ENCODE data around the gene BTRC.

BTRC gene

DNA sequence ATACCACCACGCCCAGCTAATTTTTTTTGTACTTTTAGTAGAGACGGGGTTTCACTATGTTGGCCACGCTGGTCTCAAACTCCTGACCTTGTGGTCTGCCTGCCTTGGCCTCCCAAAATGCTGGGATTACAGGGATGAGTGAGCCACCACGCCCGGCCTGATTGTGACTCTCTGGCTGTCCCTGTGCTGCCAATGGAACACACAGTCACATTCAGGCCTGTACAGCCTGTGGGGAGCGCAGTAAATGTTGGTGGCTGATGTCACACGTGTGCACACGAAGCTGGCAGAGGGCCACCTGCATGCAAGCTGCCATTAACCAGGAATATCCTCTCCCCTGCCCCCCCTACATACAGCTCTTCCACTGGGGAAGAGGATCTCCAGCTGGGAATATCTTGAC, 212.0 kb downstream of the BTRC start:
- DNase-seq: no peak

DNA sequence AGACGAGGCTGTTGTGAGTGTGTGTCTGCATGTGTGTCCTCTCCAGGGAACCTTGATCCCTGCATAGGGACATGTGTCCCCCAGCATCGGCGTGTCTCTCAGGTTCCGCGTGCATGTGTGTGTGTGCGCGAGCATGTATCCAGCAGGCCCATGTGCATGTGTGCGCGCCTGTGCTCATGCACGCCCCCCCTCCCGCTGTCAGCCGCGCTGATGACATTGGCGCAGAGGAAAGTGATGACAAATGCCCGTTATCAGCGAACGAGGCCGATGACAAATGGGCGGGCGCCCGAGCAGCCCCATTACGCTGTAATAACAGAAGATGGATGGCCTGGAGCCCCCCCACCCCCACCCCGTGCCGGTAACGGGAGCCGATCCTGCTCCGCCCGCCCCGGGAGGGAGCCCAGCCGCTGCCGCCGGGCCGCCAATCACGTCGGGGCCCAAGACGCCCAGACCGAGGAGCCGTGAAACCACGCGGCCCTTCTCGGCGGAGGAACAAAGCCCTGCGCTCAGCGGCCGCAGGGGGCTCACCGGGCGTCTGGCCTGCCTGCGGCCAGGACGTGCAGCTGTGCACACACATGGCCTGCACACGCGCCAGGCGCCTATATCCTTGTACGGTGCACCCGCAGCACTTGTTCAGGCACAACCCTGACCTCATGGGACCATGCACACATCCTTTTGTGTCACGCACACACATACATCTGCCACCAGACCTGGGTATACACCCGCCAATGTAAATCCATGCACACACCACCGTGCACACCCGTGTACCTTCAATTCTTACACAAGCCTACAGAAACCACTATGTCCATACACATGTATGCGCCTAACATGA, 212.6 kb downstream of the BTRC start:
- DNase-seq: peak in 13 of 51 donors; percentile 13 to 40 (median 20)

DNA sequence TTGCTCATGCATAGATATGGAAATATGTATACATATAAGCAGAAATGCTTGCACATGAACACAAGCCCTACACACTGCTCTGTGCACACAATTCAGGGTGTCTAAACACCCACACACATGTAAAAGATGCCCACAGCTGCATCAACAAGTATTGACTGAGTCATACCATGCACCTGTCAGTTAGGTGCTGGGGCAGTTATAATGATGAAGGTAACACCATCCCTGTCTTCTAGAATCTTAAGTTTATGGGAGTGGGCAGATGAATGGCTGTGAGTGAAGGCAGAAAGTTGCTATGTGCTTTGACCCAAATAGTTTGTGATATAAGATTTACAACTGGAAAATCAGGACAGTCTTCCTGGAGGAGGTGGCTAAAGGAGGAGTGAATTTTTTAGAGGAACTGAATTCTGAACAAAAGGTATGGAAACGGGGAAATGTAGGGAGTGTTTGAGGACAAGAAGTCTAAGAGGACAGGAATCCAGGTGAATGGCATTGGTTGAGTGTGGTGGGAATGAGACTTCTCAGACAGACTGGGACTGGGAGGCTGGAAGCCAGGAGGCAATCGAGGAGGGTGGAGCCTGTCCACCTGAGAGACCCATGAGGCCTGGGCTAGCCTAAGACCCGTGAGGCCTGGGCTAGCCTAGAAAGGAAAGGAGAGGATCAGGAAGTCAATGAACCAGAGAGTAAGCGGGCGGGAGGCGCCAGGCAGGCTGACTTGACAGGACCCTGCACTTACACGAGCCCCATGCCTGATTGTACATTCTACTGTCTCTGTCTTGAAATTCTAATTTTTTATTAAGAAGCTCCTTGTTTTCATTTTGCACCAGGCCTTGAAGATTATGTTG, 213.4 kb downstream of the BTRC start:
- no peak for DNase-seq

DNA sequence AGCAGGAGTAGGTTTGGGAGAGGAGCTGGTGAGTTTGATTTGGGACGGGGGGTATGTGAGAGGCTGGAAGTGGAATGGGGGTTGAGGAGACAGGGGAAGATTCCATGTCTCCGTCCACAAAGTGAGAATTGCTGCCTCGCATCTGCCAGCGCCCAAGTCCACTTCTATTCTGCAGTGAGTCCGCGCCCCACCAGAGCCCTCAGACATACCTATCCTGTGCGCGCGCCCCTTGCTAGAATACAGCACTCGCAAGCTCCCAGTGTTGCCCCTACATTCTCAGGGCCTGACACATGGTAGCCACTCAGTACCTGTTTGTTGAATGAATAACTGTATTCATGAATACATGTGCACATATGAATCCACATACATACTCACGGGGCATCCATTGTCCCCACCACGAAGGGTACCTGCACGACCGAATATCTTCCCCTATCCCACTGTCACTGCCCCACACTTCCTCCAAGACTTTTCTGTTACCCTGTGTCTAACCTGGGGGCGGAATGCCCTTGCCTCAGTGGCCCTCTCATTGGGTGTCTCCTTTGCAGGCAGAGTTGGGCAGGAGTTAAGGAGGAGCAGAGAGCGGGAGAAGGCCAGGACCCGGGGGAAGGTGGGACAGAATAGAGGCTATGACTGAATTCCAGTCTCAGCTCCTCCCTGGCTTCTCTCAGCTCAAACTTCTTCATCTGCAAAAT, 214.2 kb downstream of the BTRC start:
- no peak for DNase-seq

DNA sequence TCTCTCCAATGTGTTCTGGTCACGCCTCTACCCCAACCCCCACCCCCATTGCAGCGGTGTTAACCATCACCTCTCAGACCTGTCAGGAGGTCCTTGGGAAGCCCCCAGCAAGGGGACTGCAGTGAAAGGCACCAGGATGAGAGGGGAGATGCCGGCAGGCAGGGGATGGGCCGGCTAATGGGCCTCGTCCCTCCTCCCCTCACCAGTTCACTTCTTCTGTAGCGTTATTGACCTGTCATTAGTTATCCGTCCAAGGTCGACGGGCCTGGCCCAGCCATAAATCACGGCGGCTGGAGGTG, 215.3 kb downstream of the BTRC start:
- no peak for DNase-seq

DNA sequence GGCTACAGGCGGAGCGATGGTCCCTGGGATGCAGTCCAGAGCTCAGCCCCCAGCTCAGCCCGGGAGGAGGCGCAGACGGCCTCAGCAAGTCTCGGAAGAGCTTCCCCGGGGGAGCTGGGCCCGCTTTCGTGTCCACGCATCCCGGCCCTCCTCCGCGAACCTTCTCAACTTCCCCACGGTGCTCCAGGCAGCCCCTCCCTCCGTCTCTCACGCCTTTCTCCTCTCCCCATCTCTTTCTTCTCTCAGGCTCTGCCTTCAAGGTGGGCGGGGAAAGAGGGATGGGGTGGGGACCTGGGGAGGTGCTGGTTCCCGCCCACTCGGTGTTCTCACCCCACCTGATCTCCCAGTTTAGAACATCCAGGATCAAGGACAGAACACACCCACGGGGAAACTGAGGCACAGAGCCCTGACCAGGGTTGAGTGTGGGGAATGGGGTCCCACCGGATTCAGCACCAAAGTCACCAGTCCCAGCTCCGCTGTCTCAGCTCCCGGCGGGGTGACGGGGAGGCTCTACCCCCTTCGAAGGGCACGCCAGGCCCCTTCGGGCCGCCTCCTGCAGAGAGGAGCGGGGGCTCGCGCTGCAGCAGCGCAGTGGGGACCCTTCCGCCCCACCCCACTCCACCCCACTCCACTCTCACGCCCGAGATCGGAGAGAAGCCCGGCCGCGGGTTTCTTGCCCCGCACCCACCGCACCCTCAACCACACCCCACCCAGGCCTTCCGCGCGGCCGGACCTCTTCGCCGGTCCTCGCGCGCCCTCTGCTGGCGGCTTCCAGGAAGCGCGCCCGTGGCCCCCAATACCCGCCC, 215.9 kb downstream of the BTRC start:
- DNase-seq: peak in 43 of 51 donors; percentile 10 to 86 (median 51)

DNA sequence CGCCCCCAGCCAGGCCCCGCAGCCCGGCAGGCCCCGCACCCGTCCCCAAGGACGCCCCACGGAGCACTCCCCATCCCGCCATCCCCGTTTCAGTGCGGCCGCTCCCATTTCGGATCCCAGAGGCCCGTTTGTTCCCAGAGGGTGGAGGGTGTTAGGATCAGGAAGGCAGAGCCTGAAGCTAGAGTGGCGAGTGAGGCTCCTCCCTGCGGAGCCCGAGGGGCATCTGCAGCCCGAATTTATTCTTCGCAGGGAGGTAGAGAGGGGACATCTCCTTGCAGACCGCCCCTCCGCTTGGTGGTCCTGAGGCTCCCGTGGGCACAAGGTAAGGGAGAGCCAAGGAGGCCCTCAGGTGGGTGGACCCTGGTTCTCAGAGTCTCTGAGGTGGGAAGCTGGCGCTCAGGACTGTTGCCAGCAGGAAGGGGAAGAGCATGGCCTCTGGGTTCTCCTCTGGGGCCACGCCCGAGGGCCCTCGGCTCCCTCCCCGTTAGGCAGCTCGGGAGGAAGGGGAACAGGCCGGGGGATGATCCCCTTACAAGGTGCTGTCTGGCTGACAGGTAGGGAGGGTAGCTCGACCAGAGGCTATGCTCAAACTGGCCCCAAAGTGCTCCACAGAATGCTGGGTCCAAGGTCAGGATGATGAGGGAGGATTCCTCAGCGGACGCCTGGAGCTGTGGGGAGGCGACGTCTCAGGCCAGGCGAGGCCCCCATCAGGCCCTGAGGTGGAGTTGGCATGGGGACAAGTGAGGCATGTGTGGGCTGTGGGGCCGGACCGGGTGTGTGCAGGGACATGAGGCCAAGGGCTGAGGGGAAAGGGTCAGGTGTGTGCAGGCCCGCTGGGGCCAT, 216.7 kb downstream of the BTRC start:
- peak in 10 of 51 donors; percentile 13 to 72 (median 26) for DNase-seq

DNA sequence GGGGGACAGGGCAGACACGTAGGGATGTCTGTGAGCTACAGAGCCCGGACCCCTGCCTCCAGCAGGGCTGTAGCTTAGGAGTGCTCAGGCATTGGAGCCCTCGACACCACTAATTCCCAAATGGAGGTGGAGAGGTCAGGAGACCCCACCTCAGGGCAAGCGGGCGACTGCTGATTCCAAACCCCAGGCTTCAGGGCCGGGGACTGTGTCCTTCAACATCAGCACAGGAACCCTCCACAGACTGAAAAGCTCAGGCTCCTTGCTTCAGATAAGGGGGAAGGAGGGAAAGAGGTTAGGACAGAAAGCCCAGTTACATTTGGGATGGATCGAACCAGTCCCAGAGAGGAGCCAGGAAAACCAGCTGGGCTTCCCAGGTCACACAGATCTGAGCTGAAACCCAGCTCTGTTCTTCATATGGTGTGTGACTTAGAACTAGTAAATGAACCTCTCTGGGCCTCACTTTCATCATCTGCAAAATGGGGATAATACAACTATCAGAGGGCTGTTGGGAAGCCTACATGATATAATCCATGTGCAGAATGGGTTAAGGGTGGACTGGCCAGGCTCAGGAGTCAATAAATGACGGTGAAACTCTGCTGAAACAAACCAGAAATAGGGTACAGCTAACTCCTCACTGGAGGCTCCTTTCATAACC, 217.4 kb downstream of the BTRC start:
- no peak for DNase-seq

DNA sequence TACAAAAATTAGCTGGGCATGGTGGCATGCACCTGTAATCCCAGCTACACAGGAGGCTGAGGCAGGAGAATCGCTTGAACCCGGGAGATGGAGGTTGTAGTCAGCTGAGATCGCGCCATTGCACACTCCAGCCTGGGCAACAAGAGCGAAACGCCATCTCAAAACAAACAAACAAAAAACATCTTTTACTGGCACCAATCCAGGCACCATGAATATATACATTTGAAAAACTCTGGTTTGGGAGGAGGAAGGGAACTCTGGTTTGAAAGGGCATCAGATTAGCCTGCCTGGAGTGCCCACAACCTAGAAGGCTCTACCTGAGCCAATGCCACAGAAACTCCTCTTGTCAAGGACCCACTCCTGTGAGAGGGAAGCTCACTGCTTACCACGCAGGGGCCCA, 218.2 kb downstream of the BTRC start:
- no peak for DNase-seq

DNA sequence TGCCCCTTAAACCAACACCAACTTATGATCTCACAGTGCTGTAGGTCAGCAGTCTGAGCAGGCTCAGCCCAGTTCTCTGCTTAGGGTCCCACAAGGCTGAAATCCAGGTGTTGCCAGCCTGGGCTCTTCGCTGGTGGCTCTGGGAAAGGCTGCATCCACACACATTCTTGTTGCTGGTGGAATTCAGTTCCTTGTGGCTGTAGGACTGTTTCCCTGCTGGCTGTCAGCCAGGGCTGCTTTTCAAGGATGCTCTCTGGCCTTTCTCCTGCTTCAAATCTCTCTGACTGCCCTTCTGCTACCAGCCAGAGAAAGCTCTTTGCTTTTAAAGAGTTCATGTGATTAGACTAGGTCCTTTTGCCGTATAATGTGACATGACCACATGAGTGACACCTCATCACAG, 218.8 kb downstream of the BTRC start:
- no peak for DNase-seq

DNA sequence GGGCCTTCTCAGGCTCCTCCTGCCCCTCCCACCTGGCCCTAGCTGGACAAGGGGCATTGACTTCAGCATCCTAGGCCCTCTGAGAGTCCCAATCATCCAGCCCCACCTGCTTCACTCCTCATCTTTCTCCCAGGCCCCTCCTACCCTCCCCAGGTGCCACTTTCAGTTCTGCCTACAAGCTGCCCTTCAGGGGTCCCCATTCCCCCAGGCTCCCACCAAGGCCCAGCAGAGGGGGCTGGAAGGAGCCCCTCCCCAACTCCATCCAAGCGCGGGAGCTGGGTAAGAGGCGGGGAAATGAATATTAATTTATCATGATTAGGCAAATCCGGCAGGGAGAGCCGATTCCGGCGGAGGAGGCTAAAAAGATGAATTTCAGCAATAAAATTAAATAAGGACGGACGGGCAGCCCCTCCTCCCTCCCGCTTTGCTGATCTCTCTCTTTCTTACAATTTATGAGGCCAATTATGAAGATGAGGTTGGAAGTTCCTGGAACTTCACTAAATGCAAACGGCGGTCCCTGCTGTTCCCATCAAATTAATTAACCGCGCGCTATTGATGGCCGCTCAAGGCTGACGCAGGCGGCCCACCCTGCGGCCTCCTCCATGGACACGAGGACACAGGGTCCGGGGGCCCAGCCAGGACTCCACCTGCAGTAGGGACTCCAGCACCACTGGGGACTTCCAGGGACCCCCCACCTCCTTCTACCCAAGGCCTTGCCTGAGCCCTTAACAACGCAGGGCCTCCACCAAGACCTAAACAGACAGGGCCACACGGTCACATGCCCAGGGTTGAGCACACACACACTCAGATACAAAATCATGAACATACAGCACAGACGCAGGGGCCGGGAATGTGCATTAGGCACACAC, 220.2 kb downstream of the BTRC start:
- DNase-seq: no peak

DNA sequence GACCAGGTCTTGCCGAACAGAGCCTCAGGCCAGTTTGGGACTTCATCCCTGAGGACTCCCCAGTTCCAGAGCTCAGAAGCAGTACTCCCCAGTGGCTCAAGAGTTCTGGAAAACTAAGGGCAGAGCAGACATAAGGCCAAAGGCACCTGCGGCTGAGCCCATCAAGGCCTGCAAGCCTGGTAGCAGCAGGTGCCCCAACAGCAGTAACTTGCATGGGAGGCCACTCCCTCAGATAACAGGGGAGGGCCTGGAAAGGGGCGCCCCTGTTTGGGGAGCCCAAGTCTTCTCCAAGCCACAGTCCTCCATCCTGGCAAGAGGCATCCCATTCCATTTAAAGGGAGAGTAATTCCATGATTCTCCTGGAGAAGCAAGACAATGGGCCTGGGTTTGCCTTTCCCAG, 221.1 kb downstream of the BTRC start:
- DNase-seq: no peak

DNA sequence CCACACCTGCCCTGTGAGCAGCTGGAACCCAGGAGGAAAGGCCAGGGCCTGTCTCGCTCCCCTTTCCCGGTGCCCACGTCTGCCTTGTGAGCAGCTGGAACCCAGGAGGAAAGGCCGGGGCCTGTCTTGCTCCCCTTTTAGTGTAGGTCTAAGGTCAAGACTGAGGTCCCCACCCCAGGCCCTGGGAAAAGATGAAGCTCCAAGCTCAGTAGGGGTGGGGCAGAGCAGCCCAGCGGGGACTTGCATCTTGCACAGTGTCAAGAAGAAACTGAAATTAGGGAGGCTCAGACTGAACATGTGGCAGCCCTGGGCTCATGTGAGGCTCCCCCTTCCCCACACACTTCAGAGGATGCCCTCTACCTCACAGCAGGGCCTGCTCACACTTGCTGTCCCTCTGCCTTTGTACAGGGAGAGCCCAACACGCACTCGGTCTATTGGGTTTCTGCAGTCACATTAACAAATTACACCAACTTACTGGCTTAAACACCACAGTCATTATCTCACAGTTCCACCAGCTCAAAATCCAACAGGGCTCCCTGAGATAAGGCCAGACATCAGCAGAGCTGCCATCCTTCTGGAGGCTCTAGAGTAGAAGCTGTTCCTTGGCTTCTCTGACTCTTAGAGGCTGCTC, 221.7 kb downstream of the BTRC start:
- no peak for DNase-seq

DNA sequence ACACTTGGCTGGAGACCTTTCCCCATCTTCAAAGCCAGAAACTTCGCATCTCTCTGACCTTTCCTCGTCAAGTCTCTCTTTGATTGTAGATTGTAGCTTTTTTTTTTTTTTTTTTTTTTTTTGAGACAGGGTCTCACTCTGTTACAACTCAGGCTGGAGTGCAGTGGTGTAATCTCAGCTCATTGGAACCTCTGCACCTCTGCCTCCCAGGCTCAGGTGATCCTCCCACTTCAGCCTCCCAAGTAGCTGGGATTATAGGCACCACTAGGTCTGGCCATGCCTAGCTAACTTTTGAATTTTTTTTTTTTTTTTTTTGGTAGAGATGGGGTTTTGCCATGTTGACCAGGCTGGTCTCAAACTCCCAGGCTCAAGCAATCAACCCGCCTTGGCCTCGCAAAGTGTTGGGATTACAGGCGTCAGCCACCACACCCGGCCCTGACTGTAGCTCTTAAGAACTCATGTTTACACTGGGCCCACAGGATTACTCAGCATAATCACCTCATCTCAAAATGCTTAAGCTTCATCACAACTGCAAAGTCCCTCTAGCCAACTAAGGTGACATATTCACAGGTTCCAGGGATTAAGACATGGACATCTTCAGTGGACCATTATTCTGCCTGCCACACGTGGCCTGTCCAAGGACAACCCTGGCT, 222.4 kb downstream of the BTRC start:
- no peak for DNase-seq

DNA sequence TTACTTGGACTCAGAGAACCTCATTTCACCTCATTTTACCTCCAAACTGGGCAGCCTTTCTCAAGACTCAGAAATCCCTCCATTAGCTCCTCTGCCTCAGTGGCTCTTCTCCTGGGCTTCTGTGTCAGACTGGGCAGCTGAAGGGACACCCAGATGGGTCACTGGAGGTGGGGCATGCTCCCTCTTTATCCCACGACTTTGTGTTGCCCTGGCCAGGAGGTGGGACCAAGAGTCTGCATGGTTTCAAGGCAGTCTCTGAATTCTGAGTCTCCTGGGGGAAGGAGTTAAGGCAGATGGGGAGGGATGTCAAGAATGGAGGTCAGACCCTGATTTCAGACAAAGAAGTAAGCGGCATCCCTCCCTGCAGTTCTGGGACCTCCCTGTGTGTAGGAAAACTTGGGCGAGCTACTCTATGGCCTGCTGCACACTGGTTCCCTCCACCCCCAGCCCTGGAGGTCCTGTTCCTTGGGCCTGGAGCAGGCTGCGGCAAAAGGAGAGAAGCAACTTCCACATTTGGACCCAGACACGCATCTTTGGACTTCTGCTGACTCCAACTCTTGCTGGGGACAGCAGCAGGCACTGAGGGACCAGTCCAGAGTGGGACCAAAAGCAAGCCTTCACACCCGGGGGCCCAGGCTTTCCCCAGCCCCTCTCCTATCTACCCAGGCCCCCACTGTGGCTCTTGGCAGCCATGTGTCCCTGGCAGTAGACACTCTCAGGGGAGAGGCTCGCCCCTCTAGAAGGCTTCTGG, 223.3 kb downstream of the BTRC start:
- no peak for DNase-seq

DNA sequence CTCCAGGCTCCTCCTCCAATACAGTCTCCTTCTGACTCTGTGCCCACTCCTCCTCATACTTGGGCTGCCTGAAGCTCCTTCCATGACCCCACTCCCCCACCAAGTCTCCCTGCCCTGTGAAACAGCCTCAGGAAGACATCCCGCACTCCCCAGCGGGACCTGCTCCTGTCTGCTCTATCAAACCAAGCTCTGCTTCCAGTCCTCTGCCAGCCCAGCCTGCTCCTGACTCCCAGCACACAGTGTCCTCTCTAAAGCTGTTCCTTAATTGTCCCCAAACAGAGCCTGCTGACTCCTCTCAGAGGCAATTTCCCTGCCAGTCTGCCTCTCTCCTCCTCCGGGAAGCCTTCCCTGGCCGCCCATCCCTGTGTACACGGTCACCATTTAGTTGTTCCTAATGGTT, 224.2 kb downstream of the BTRC start:
- no peak for DNase-seq
